A549 treated with AZD2906 at 1 μM for 4 hours (cell line): ENCODE measurements around the gene TFCP2L1. TPM values are rescaled to one million over a fixed set of nuclear protein-coding genes. Genes with fewer than 3 reads are reported as not detected.

Experiments used
- total RNA-seq: library from RNA; stranded (reverse); fragments of 200-300 nt; extraction: Qiagen RNA extraction; gene quantifications from 5 replicates; pipeline ENCODE4 v1.2.3, GENCODE V29; 2022

The TFCP2L1 gene, protein sequence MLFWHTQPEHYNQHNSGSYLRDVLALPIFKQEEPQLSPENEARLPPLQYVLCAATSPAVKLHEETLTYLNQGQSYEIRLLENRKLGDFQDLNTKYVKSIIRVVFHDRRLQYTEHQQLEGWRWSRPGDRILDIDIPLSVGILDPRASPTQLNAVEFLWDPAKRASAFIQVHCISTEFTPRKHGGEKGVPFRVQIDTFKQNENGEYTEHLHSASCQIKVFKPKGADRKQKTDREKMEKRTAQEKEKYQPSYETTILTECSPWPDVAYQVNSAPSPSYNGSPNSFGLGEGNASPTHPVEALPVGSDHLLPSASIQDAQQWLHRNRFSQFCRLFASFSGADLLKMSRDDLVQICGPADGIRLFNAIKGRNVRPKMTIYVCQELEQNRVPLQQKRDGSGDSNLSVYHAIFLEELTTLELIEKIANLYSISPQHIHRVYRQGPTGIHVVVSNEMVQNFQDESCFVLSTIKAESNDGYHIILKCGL
- 23.4 to 29.7 TPM (median 25.7 TPM) in 5 replicates for total RNA-seq

DNA sequence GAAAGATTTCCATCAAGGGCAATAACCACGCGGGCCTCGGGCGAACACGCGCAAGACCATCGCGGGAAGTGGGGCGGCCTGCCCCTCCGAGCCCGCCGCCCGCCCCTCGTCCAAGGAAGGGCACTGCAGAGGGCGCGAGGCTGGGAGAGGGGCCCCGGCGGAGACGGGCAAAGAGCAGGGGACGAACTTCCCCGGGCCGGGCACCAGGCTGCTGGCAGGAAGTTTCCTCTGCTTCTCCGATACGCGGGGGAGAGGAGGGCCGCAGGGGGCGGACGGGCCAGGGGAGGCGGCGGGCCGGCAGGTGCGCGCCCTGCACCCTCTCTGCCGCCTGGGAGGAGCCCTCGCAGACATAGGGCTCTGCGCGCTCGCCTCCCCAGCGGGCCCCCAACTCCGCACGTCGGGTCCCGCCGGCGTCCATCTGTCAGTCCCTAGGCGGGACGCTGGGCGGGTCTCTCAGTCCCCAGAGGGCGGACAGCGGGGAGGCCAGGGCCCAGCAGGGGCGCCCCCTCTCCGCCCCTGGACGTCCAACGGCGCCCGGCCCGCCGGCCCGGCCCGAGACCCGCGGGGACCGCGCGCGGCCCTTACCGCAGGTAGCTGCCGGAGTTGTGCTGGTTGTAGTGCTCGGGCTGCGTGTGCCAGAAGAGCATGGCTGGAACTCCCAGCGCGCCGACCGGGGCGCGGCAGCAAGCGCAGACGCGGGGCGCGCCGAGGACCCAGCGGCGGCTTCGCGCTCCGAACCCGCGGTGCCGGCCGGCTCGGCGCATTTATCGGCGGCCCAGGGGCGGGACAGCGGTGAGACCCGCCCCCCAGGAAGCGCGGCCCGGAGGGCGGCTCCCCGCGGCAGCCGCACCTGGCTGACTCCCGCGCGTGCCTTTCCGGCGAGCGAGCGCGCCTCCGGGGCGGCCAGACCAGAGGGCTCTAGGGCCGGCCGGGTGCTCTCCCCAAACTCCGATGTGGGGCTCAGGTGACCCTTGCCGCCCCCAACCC lies at the start of gene TFCP2L1:
Gene TFCP2L1 (minus strand): TSS at position 740 of the 987 bp plus-strand sequence. CDS start 93 bp downstream, at position 647.

Other genes with a start within 250 kb of the TFCP2L1 start
- not detected in 5 replicates for gene RNU4ATAC, start 245.7 kb upstream of the TFCP2L1 start, total RNA-seq